Thoracic aorta (tissue), 2 donors: ENCODE measurements around the gene PRKCA. TPM values are rescaled to one million over a fixed set of nuclear protein-coding genes. Genes with fewer than 3 reads are reported as not detected.

Experiments used
- ATAC-seq: fragments of 150-250 bp; one replicate; pipeline ENCODE4 v1.8.0; 2017; ENCODE audit warnings: low read depth; ENCODE audit not compliant: insufficient number of reproducible peaks, low FRiP score
- DNase-seq: peaks from one replicate; pipeline ENCODE4 v3.0.0-alpha.2; 2020; ENCODE audit warnings: low spot score
- H3K27ac ChIP-seq, 2 donors: fragments of 200-600 bp; sonication (generic); 1 replicate in 1 of 2; 2 replicates in 1 of 2; pipeline ENCODE4 v1.5.1; 2016; ENCODE audit warnings: mild to moderate bottlenecking in 2 of 2, moderate library complexity in 2 of 2
- H3K27me3 ChIP-seq: fragments of 200-600 bp; sonication (generic); replicated peaks from 2 replicates; pipeline ENCODE4 v1.6.0; 2016; ENCODE audit warnings: mild to moderate bottlenecking; ENCODE audit not compliant: insufficient read depth
- H3K36me3 ChIP-seq: fragments of 200-600 bp; sonication (generic); one replicate; pipeline ENCODE4 v1.5.1; 2016
- H3K4me1 ChIP-seq, 2 donors: fragments of 200-600 bp; sonication (generic); 1 replicate in 1 of 2; 2 replicates in 1 of 2; pipeline versions ENCODE4 v1.5.1 to v1.6.0; 2016; ENCODE audit warnings: low read depth in 2 of 2, mild to moderate bottlenecking in 1 of 2; ENCODE audit not compliant: control insufficient read depth in 1 of 2
- H3K4me3 ChIP-seq: fragments of 200-600 bp; sonication (generic); 2 replicates; pipeline ENCODE4 v1.5.1; 2016; ENCODE audit warnings: mild to moderate bottlenecking
- H3K9me3 ChIP-seq: fragments of 200-600 bp; sonication (generic); 2 replicates; pipeline ENCODE4 v1.5.1; 2016
- CTCF ChIP-seq: fragments of 200-600 bp; sonication (generic); IDR thresholded peaks from one replicate; pipeline ENCODE4 v1.5.1; 2019; ENCODE audit warnings: antibody characterized with exemption
- total RNA-seq, 2 donors: library from RNA; depleted of rRNA; stranded (reverse); fragments of >200 nt; gene quantifications; one replicate each; pipeline versions ENCODE4 v1.1.0 to v1.2.3, GENCODE V29; 2016

PRKCA gene
- total RNA-seq, 2 donors from 2014 or later: 9.1 to 11.6 TPM

GRCh38 chr17:66779237-66779606 is 476.8 kb downstream of the PRKCA start:
- TF ChIP-seq CTCF: no peak
- no peaks in the 10 kb centered on the region for H3K36me3 ChIP-seq

GRCh38 chr17:66781135-66781534 is 478.7 kb downstream of the PRKCA start:
- Histone ChIP-seq H3K27me3 (no peaks in the 10 kb centered on the region), H3K27ac (no peak overlapping the region), H3K9me3 (no peaks in the 10 kb centered on the region), H3K36me3 (no peaks in the 10 kb centered on the region), H3K4me3 (no peak overlapping the region), H3K4me1 (no peaks in the 10 kb centered on the region)
- ATAC-seq (no peak), DNase-seq (no peak)
- no peak for TF ChIP-seq CTCF

More at GRCh38 chr17:66779237-66779606, 476.8 kb downstream of the PRKCA start:
- no peak overlapping the region for H3K27ac ChIP-seq
- ATAC-seq (no peak), DNase-seq (no peak)
- H3K4me1 ChIP-seq: no peaks in the 10 kb centered on the region
- H3K4me3 ChIP-seq: no peak overlapping the region
- H3K27me3 ChIP-seq: no peaks in the 10 kb centered on the region
- H3K9me3 ChIP-seq: no peaks in the 10 kb centered on the region

- no peaks in the 10 kb centered on the region for H3K36me3 ChIP-seq
- DNase-seq (no peak), ATAC-seq (no peak)
- no peaks in the 10 kb centered on the region for H3K9me3 ChIP-seq
- no peak for TF ChIP-seq CTCF
- no peak overlapping the region for H3K4me3 ChIP-seq
- H3K4me1 ChIP-seq: no peaks in the 10 kb centered on the region
- H3K27me3 ChIP-seq: no peaks in the 10 kb centered on the region
- no peak overlapping the region for H3K27ac ChIP-seq
Observed at GRCh38 chr17:66782851-66783250, 480.4 kb downstream of the PRKCA start.

GRCh38 chr17:66783656-66784381 is 481.4 kb downstream of the PRKCA start:
- Histone ChIP-seq H3K27me3 (no peaks in the 10 kb centered on the region), H3K9me3 (no peaks in the 10 kb centered on the region), H3K27ac (no peak overlapping the region), H3K36me3 (no peaks in the 10 kb centered on the region), H3K4me1 (no peaks in the 10 kb centered on the region), H3K4me3 (no peak overlapping the region)
- no peak for TF ChIP-seq CTCF
- no peak for ATAC-seq
- no peak for DNase-seq

GRCh38 chr17:66784621-66785364 is 482.4 kb downstream of the PRKCA start:
- H3K36me3 ChIP-seq: no peaks in the 10 kb centered on the region
- no peaks in the 10 kb centered on the region for H3K27me3 ChIP-seq
- no peak for ATAC-seq
- TF ChIP-seq CTCF: no peak
- peaks cover 0 to 1% of the 10 kb centered on the region in 2 donors for H3K4me1 ChIP-seq
- no peak overlapping the region for H3K4me3 ChIP-seq
- no peak for DNase-seq
- no peak overlapping the region for H3K27ac ChIP-seq
- no peaks in the 10 kb centered on the region for H3K9me3 ChIP-seq
